Mononuclear cell (primary cell): ENCODE results near the gene AFAP1. TPM values are rescaled to one million over a fixed set of nuclear protein-coding genes. Genes with fewer than 3 reads are reported as not detected.

Experiments
- H3K27me3 ChIP-seq: 2 replicates; pipeline ENCODE4 v1.6.0; 2011; ENCODE audit warnings: low read length, control low read depth; ENCODE audit not compliant: insufficient read depth
- H3K4me1 ChIP-seq: 2 replicates; pipeline ENCODE4 v1.5.1; 2011; ENCODE audit warnings: mild to moderate bottlenecking, low read length, control low read depth; ENCODE audit not compliant: insufficient read depth
- H3K4me3 ChIP-seq: 2 replicates; pipeline ENCODE4 v1.5.1; 2011; ENCODE audit warnings: mild to moderate bottlenecking, low read length, moderate library complexity
- H3K9me3 ChIP-seq: 2 replicates; pipeline ENCODE4 v1.5.1; 2011; ENCODE audit warnings: low read depth, mild to moderate bottlenecking, control low read depth, low read length
- total RNA-seq: library from RNA; depleted of rRNA; stranded (reverse); fragments of >200 nt; gene quantifications from one replicate; pipeline ENCODE4 v1.2.3, GENCODE V29; 2012

The AFAP1 gene
- total RNA-seq, 1 donor: 6.7 TPM

DNA sequence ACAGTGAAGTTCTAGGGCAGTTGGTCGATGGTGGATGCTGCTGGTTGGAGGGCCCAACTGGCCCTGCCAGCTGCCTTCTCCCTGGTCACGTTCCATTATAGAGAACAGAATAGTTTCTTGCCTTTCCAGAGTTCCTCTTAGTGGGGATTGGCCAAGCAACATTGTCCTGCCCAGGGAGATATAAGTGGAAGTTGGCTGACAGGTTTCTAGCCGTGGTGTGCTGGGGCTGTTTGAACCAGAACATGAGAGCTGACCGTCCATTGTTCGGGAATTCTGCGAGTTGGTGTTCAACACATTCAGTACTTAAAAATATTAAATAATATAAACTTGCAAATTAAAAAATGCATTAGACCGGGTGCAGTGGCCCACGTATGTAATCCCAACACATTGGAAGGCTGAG lies 3.5 kb upstream of the AFAP1 start:
- peaks cover 4% of the 10 kb centered on the region for H3K4me1 ChIP-seq
- peaks cover 17% of the 10 kb centered on the region for H3K27me3 ChIP-seq
- no peak overlapping the region for H3K4me3 ChIP-seq
- no peaks in the 10 kb centered on the region for H3K9me3 ChIP-seq

DNA sequence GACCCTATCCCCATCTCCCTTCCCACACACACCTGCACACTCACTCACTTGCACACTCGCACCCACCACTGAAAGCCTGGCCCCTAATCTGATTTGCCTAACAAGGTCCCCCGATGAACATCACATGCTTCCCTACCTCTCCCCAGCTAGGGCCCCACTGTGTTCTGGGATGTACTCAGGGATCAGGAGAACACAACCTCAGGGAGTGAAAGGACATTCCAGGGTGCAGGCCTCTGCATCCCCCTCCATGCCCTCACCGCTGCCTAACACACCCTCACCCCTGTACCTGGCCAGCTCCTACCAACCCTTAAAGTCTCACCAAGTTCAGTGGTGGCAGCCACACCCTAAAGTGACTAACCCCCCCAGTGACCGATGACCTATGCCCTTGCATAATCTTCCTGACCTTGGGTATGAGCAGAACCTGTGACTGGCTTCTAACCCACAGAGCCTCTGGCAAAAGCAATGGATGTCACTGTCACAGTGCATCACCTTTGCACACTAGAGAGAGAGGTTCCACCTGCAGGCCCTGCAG lies 2.4 kb upstream of the AFAP1 start:
- H3K9me3 ChIP-seq: no peaks in the 10 kb centered on the region
- no peak overlapping the region for H3K4me3 ChIP-seq
- H3K4me1 ChIP-seq: peaks cover 4% of the 10 kb centered on the region
- H3K27me3 ChIP-seq: peaks cover 27% of the 10 kb centered on the region

DNA sequence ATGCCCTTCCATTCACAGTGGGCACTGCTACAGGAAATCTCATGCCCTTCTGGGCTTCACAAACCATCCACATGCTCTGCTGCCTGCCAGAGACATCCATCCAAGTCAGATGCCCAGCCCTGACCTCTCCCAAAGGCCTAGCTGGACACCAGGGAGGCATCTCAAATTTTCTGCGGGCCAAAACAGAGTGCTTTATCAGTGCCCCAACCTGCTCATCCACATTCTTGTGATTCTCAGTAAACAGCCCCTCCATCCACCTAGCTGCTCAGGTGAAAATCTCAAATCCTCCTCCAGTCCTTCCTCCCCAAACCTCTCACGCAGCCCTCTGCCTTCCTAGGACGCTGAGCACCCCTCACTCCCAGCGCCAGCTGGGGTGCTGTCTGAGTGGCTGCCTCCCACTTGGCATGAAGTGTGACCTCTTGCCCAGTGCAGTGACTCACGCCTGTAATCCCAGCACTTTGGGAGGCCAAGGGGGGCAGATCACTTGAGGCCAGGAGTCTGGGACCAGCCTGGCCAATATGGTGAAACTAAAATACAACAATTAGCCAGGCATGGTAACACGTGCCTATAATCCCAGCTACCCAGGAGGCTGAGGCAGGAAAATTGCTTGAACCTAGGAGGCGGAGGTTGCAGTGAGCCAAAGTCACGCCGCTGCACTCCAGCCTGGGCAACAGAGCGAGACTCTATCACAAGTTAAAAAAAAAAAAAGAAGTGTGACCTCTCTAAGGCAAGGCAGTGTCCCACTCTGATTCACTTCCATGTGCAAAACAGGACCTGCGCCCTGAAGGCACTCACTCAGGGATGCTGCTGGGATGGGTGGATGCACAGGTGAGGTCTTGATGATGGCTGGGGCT lies 1.7 kb upstream of the AFAP1 start:
- no peak overlapping the region for H3K4me3 ChIP-seq
- H3K4me1 ChIP-seq: peaks cover 4% of the 10 kb centered on the region
- no peaks in the 10 kb centered on the region for H3K9me3 ChIP-seq
- peaks cover 30% of the 10 kb centered on the region for H3K27me3 ChIP-seq

DNA sequence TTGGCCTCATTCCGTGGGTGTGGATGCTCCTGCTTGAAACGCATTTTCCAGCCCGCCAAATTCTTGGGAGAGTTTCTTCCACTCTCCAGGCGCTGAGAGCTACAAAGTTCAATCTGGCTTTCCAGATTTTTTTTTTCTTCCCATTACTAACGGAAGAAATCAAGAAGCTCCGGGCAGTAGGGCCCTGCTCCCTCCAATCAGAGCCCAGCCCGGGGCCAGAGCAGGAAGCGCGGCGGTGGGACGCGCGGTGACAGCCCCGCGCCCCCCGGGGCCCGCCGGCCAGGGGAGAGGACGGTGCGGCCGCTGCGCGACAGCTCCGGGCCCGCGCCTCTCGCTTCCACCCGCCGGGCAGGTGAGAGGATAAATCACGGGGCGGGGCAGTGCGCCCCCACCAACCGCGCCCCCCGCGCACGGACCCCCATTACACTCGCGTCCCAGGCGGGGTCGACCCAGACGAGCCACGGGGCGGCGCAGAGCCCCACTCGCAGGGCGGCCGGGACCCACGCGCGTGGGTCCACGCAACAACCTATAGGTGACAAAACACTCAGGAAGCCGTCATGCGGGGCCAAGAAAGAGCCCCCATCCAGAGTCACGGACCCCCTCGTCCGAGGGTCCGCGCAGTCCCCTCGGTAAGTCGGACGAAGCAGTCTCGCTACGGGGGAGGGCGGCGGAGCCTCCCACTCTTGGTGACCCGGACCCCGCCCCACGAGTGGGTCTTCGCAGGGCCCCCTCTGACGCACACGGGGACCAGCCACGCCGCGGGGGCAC lies 868 bp downstream of the AFAP1 start:
- H3K4me3 ChIP-seq: peak overlapping the region; percentile 43
- H3K4me1 ChIP-seq: peaks cover 4% of the 10 kb centered on the region
- H3K27me3 ChIP-seq: peaks cover 41% of the 10 kb centered on the region
- H3K9me3 ChIP-seq: no peaks in the 10 kb centered on the region

DNA sequence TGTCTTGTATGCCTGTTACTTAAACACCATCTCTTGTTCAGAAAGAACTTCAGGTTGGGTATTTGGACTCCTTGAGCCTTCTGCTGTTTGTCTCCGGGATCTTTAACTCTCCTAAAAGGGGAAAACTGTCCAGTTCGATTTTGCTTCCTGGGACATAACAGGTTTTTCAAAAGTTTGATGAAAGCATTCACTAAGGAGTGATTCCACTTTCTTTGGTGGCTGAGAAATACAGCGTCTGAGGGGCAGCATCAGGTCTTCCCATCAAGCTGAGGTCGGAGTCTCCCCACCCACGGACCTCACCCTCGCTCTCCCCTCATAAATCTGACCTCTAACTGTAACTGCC lies 1.4 kb downstream of the AFAP1 start:
- Histone ChIP-seq H3K4me1 (peaks cover 4% of the 10 kb centered on the region), H3K9me3 (no peaks in the 10 kb centered on the region), H3K4me3 (no peak overlapping the region), H3K27me3 (peaks cover 41% of the 10 kb centered on the region)

DNA sequence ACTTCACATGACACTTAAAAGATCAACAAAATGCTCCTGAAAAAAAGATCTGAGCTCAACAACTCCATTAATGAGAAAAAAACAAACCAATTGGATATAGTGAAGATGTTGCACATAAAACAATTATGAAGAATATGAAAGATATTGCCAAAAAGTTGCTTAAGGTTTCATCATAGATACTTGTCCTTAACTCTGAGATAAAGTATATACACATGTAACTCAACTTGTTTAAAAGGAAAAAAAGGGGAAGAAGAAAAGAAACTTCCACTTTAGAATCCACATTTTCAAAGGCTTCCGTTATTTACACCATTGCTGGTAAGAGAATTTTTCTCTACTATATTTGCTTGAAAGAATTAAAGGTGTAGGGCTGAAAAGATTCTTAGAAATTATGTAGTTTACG lies 2.7 kb downstream of the AFAP1 start:
- H3K9me3 ChIP-seq: no peaks in the 10 kb centered on the region
- peaks cover 41% of the 10 kb centered on the region for H3K27me3 ChIP-seq
- H3K4me3 ChIP-seq: no peak overlapping the region
- H3K4me1 ChIP-seq: peaks cover 4% of the 10 kb centered on the region

DNA sequence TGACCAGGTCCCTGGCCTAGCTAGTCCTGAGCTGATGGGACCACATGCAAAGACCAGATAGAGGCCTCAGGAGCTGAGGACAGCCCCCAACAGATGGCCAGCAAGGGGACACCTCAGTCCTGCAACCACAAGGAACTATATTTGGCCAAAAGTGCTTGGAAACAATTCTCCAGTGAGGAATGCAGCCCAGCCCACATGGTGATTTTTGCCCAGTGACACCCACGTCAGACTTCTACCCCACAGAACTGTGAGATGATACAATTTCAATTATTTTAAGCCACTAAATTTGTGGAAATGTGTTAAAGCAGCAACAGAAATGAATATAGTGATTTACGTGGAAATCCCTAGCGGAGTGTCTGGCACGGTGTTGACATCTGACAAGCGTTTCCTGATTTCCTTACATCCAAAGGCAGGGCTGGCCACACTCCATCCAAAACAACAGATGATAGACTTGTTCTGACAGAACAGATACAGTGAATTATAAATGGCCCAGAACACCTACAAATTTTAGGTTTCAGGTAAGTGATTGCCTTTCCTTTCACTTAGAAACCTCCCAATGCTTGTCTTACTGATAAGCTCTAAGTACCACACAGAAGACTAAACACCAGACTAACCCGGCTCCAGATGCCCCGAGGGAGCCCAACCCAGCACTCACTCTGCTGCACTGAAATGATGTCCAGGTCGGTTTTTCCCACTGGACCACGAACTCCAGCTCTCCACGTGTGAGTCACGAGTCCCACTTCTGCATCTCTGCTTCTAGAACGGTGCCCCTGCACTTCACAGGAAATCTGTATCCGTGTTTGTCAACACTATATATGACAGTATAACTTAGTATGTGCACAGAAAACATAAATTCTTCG lies 5.8 kb downstream of the AFAP1 start:
- Histone ChIP-seq H3K4me1 (peaks cover 4% of the 10 kb centered on the region), H3K4me3 (no peak overlapping the region), H3K27me3 (peaks cover 30% of the 10 kb centered on the region)

DNA sequence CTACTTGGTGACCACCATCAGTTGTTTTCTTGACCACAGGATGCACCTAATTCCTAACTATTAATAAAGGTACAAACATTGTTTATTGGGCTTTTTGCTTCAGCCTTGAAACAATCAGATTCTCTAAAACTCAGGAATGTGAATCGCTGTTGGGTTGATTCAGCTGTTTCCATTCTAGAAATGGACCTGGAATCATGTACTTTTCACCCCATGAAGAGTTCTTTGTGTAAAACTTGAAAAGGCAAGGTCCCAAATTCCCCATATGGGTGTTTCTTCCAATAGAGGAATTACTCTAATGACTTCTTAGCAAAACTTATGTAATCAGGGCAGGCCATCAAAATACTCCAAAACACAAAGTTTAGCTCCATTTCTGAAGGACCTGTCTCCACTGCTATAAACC lies 7.4 kb downstream of the AFAP1 start:
- Histone ChIP-seq H3K4me3 (no peak overlapping the region), H3K27me3 (peaks cover 17% of the 10 kb centered on the region), H3K4me1 (no peaks in the 10 kb centered on the region), H3K9me3 (no peaks in the 10 kb centered on the region)

More for the DNA sequence above, 5.8 kb downstream of the AFAP1 start:
- no peaks in the 10 kb centered on the region for H3K9me3 ChIP-seq

DNA sequence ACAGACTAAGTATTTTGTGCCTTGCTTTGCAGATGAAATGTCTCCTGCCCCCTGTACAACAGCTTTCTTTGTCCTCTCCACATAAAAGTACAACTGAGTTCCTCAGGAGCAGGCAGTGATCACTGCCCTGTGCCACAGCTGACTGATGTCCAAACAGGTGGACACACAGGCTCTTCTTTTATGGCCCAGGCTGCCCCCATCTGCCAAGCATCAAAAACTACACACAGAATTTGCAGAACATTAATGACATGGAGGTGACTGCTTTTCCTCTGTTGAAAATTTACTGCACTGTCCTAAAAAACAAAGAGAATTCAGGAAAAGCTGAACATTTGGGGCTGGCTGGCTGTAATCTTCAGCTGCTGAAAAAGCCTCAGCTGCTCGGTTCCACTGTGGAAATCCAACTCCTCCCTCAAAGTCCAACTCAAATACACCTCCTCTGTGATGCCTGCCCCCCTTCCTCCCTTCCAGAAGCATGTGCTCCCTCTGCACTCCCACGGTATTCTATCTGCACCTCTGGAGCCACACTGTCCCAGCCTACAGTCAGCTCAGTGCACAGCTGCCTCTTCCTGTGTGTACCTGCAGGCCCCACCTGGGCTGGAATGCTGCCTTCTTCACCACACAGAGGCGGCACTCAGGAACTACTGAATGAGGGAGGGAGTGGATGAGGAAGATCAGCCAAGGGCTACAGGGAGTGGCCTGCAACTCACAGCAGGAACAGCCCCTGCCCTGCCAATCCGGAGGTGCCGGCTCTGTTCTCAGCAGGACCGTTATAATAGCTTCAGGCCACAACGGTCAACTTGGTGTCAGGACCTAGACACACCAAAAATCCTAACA lies 10.3 kb downstream of the AFAP1 start:
- no peaks in the 10 kb centered on the region for H3K27me3 ChIP-seq
- H3K4me1 ChIP-seq: no peaks in the 10 kb centered on the region
- H3K4me3 ChIP-seq: no peak overlapping the region
- H3K9me3 ChIP-seq: no peaks in the 10 kb centered on the region

DNA sequence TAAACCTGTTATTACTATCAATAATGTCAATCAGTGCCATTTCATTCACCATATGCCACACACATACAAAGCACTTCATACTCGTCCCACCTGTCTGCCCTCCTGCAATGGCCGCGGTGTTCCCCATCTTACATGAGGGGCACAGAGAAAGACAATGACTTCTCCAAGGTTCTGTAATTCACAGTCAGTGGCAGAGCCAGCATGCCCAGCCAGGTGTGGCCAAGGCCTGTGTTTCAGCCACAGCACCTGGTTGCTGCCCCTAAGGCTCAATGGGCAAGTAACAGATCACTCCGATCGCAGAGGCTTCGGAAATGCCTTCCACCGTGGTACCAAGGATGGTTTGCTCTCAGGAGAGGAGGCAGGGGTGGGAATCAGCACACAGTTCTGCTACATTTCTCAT lies 10.9 kb downstream of the AFAP1 start:
- H3K4me1 ChIP-seq: no peaks in the 10 kb centered on the region
- no peaks in the 10 kb centered on the region for H3K27me3 ChIP-seq
- no peaks in the 10 kb centered on the region for H3K9me3 ChIP-seq
- no peak overlapping the region for H3K4me3 ChIP-seq

DNA sequence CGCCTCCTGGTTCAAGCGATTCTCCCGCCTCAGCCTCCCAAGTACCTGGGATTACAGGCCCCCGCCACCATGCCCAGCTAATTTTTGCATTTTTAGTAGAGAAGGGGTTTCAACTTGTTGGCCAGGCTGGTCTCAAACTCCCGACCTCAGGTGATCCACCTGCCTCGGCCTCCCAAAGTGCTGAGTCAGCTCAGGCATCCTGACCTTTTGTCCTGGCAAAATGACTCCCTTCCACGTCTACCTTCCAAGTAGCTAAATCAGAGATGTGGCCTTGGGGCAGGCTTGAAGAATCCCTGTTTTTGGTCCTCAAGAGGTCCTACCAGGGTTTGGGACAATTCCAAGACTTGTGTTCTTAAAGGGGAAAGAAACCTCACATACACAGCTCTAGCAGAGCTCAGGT lies 12.8 kb downstream of the AFAP1 start:
- Histone ChIP-seq H3K27me3 (no peaks in the 10 kb centered on the region), H3K4me1 (no peaks in the 10 kb centered on the region), H3K4me3 (no peak overlapping the region), H3K9me3 (no peaks in the 10 kb centered on the region)

DNA sequence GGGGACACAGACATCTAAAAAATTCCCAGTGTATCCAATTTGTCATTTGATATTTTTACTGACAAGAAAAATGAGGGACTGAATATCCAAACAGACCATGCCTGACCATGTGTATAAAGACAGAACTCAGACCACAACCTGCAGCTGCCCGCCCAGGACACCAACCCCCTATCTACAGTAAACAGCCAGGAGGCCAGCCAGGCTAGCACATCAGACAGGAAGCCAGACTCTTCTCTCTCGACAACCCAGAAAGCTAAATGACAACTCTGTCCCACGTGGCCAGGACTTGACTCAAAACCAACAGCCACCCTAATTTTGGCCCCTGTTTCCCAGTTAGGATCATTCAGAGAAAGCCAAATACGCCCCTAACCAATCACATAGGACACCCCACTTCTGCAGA lies 15.1 kb downstream of the AFAP1 start:
- Histone ChIP-seq H3K4me1 (no peaks in the 10 kb centered on the region), H3K4me3 (no peak overlapping the region), H3K9me3 (no peaks in the 10 kb centered on the region), H3K27me3 (no peaks in the 10 kb centered on the region)

DNA sequence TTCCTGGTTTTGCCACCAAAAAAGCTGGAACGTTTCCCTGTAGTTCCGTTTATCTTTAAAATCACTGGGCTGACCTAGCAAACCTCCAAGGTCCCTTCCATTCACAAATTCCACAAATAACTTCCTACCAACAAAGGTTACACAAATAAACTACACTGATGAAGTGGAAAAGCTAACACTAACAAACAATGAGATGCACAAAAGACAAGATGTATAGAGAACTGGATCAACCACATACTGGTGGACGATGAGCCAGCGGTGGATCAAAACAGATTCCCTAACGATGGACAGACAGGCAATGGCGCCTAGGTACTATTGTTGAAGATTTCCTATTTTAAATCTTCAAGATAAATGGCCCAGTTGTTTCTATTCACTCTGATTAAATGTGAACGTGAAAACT lies 15.5 kb downstream of the AFAP1 start:
- no peaks in the 10 kb centered on the region for H3K9me3 ChIP-seq
- H3K27me3 ChIP-seq: no peaks in the 10 kb centered on the region
- no peaks in the 10 kb centered on the region for H3K4me1 ChIP-seq

DNA sequence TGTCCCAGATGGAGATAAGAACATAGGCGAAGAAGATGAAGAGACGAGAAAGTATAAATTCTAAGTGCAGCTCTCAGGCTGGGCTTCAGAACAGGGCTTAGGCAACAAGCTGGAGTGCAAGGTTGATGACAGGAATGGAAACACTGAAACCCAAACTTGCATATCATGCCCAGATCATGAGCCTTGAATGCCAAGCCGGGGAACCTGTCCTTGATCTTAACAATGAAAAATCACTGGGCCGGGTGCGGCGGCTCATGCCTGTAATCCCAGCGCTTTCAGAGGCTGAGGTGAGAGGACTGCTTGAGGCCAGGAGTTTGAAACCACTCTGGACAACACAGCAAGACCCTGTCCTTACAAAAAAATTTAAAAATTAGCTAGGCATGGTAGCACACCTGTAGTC lies 17.2 kb downstream of the AFAP1 start:
- Histone ChIP-seq H3K9me3 (no peaks in the 10 kb centered on the region), H3K4me1 (no peaks in the 10 kb centered on the region), H3K4me3 (no peak overlapping the region), H3K27me3 (no peaks in the 10 kb centered on the region)

More for the DNA sequence above, 15.5 kb downstream of the AFAP1 start:
- H3K4me3 ChIP-seq: no peak overlapping the region
